PC-3 (cell line): ENCODE results near the gene KTI12.

Experiments
- EZH2 ChIP-seq: fragments of 300-600 bp; sonication (generic); IDR thresholded peaks from one replicate; pipeline ENCODE4 v1.6.1; 2017; ENCODE audit warnings: antibody characterized with exemption, mild to moderate bottlenecking, low read length; ENCODE audit not compliant: unreplicated experiment
- TF ChIP-seq, protein P1 (sequence below): fragments of 300-600 bp; sonication (generic); conservative IDR thresholded peaks from 2 replicates; pipeline ENCODE4 v1.5.1; 2017; ENCODE audit warnings: antibody characterized with exemption, low read depth, mild to moderate bottlenecking, low read length

GRCh38 chr1:52008071-52008809, 25.4 kb downstream of the KTI12 start:
- TF ChIP-seq, protein P1, sequence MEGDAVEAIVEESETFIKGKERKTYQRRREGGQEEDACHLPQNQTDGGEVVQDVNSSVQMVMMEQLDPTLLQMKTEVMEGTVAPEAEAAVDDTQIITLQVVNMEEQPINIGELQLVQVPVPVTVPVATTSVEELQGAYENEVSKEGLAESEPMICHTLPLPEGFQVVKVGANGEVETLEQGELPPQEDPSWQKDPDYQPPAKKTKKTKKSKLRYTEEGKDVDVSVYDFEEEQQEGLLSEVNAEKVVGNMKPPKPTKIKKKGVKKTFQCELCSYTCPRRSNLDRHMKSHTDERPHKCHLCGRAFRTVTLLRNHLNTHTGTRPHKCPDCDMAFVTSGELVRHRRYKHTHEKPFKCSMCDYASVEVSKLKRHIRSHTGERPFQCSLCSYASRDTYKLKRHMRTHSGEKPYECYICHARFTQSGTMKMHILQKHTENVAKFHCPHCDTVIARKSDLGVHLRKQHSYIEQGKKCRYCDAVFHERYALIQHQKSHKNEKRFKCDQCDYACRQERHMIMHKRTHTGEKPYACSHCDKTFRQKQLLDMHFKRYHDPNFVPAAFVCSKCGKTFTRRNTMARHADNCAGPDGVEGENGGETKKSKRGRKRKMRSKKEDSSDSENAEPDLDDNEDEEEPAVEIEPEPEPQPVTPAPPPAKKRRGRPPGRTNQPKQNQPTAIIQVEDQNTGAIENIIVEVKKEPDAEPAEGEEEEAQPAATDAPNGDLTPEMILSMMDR = no peak
- no peak for TF ChIP-seq EZH2
